22Rv1 (cell line): Measurements from ENCODE around the gene CHRNA4.

Experiments
- ZFX ChIP-seq: fragments of 450-650 bp; IDR thresholded peaks from 2 replicates; pipeline ENCODE4 v1.6.1; 2017; ENCODE audit warnings: antibody characterized with exemption, borderline replicate concordance
- TF ChIP-seq, protein P1 (sequence below): fragments of 450-650 bp; IDR thresholded peaks from 2 replicates; pipeline ENCODE4 v1.5.1; 2017; ENCODE audit warnings: mild to moderate bottlenecking

DNA sequence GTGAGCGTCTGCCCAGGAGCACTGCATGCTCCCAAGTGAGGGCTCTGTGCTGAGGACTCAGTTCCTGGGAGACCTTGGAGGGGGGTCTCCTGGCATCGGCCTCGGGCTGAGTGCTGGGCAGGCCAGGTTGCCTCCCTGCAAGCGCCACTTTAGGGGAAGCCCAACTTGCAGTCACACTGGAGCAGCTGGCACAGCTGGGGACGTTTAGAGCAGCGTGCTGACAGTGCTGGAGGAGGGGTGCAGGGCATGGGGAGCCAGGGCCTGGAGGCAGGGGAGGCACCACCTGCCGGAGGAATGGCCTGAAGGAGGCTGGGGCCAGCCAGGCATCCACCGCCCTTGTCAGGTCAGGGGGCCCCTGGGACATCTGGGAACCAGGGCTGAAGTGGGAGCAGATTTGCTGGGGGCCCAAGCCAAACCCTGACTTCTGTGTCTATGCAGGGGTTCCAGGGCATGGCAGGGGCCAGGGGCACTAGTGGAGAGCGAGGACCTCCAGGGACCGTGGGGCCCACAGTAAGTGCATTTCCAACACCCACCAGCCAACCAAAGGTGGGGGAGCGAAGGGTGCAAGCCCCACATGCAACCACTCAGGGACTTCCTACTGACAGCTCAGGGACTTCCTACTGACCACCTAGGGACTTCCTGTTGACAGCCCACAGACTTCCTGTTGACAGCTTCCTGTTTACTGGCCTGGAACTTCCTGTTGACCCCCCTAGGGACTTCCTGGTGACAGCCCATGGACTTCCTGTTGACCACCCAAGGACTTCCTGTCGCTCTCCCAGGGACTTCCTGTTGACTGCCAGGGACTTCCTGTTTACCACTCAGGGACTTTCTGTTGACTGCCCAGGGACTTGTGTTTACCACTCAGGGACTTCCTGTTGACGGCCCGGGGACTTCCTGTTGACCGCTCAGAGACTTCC is 34.6 kb downstream of the CHRNA4 start:
- TF ChIP-seq, protein P1, sequence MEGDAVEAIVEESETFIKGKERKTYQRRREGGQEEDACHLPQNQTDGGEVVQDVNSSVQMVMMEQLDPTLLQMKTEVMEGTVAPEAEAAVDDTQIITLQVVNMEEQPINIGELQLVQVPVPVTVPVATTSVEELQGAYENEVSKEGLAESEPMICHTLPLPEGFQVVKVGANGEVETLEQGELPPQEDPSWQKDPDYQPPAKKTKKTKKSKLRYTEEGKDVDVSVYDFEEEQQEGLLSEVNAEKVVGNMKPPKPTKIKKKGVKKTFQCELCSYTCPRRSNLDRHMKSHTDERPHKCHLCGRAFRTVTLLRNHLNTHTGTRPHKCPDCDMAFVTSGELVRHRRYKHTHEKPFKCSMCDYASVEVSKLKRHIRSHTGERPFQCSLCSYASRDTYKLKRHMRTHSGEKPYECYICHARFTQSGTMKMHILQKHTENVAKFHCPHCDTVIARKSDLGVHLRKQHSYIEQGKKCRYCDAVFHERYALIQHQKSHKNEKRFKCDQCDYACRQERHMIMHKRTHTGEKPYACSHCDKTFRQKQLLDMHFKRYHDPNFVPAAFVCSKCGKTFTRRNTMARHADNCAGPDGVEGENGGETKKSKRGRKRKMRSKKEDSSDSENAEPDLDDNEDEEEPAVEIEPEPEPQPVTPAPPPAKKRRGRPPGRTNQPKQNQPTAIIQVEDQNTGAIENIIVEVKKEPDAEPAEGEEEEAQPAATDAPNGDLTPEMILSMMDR = no peak
- TF ChIP-seq ZFX = no peak
